ENCODE data around the gene PTPRK.

Gene PTPRK

DNA sequence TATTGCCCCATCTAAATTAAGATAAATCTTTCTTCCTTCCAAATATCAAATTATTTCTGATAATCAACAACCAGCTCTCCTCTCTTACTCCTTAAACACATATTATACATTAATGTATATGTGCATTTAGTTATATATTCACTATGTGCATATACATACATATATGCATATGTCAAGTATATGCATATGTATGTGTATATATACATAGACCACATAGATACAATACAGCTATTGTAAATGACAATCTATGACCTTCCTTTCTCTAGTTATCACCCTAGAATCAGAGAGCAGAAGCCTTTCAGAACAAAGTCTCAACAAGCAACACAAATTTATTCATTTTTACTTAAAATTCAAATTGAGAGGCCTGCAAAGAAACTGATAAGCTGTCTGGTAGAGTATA, 378.5 kb downstream of the PTPRK start:
- no peak overlapping the region for H3K9ac ChIP-seq (ENCODE audit: low read depth in 1 of 2, low read length in 2 of 2)
- H3K27me3 ChIP-seq (ENCODE audit: control insufficient read depth in 1 of 2, insufficient read depth in 2 of 2, low read length in 2 of 2), result no peaks in the 10 kb centered on the region
- H3K4me1 ChIP-seq (ENCODE audit: control insufficient read depth in 1 of 2, insufficient read depth in 2 of 2, low read length in 2 of 2), result peaks cover 0 to 12% of the 10 kb centered on the region in 2 donors
- H3K9me3 ChIP-seq (ENCODE audit: control insufficient read depth in 1 of 2, low read length in 2 of 2), result no peaks in the 10 kb centered on the region
- H3K27ac ChIP-seq (ENCODE audit: low read depth, low read length), result no peak overlapping the region
- no peaks in the 10 kb centered on the region for H3K36me3 ChIP-seq (ENCODE audit: control insufficient read depth in 1 of 2, insufficient read depth in 2 of 2, low read length in 2 of 2)
- H3K4me3 ChIP-seq (ENCODE audit: low read depth in 1 of 2, low read length in 2 of 2), result no peak overlapping the region

DNA sequence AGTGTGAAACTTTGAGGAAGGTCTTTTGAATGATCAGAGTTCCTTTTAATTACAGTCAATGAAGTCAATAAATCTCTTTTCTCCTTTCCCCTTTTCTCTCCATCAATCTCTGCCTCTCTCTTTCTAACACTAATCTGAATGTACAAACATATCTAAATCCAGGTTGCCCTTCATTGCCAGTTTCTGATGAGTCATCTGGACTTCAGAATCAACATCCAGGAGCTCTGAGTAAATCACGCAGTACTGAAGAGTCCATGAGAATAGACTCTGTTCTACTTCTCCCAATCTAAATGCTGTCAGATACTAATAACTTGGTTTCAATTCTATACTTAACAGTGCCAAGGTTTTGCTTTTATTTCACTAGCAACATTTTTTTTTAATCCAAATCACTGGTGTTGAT, 380.9 kb downstream of the PTPRK start:
- Histone ChIP-seq H3K27ac (ENCODE audit: low read depth, low read length) (no peak overlapping the region), H3K4me1 (ENCODE audit: control insufficient read depth in 1 of 2, insufficient read depth in 2 of 2, low read length in 2 of 2) (peaks cover 2 to 21% of the 10 kb centered on the region in 2 donors), H3K9ac (ENCODE audit: low read depth in 1 of 2, low read length in 2 of 2) (no peak overlapping the region), H3K4me3 (ENCODE audit: low read depth in 1 of 2, low read length in 2 of 2) (no peak overlapping the region), H3K9me3 (ENCODE audit: control insufficient read depth in 1 of 2, low read length in 2 of 2) (no peaks in the 10 kb centered on the region), H3K36me3 (ENCODE audit: control insufficient read depth in 1 of 2, insufficient read depth in 2 of 2, low read length in 2 of 2) (no peaks in the 10 kb centered on the region), H3K27me3 (ENCODE audit: control insufficient read depth in 1 of 2, insufficient read depth in 2 of 2, low read length in 2 of 2) (no peaks in the 10 kb centered on the region)

GRCh38 chr6:128138694-128139093, 381.7 kb downstream of the PTPRK start:
- Histone ChIP-seq H3K9ac (ENCODE audit: low read depth in 1 of 2, low read length in 2 of 2) (no peak overlapping the region), H3K4me3 (ENCODE audit: low read depth in 1 of 2, low read length in 2 of 2) (no peak overlapping the region)

GRCh38 chr6:128135325-128135724, 385.1 kb downstream of the PTPRK start:
- H3K27me3 ChIP-seq (ENCODE audit: control insufficient read depth in 1 of 2, insufficient read depth in 2 of 2, low read length in 2 of 2), result no peaks in the 10 kb centered on the region
- H3K4me3 ChIP-seq (ENCODE audit: low read depth in 1 of 2, low read length in 2 of 2), result no peak overlapping the region
- no peaks in the 10 kb centered on the region for H3K36me3 ChIP-seq (ENCODE audit: control insufficient read depth in 1 of 2, insufficient read depth in 2 of 2, low read length in 2 of 2)
- H3K9ac ChIP-seq (ENCODE audit: low read depth in 1 of 2, low read length in 2 of 2), result no peak overlapping the region
- H3K4me1 ChIP-seq (ENCODE audit: control insufficient read depth in 1 of 2, insufficient read depth in 2 of 2, low read length in 2 of 2), result peaks cover 4 to 32% of the 10 kb centered on the region in 2 donors
- no peak overlapping the region for H3K27ac ChIP-seq (ENCODE audit: low read depth, low read length)
- no peaks in the 10 kb centered on the region for H3K9me3 ChIP-seq (ENCODE audit: control insufficient read depth in 1 of 2, low read length in 2 of 2)

More at GRCh38 chr6:128138694-128139093, 381.7 kb downstream of the PTPRK start:
- Histone ChIP-seq H3K9me3 (ENCODE audit: control insufficient read depth in 1 of 2, low read length in 2 of 2) (no peaks in the 10 kb centered on the region), H3K4me1 (ENCODE audit: control insufficient read depth in 1 of 2, insufficient read depth in 2 of 2, low read length in 2 of 2) (peaks cover 4 to 21% of the 10 kb centered on the region in 2 donors), H3K27ac (ENCODE audit: low read depth, low read length) (no peak overlapping the region), H3K27me3 (ENCODE audit: control insufficient read depth in 1 of 2, insufficient read depth in 2 of 2, low read length in 2 of 2) (no peaks in the 10 kb centered on the region), H3K36me3 (ENCODE audit: control insufficient read depth in 1 of 2, insufficient read depth in 2 of 2, low read length in 2 of 2) (no peaks in the 10 kb centered on the region)

- Histone ChIP-seq H3K27me3 (ENCODE audit: control insufficient read depth in 1 of 2, insufficient read depth in 2 of 2, low read length in 2 of 2) (no peaks in the 10 kb centered on the region), H3K36me3 (ENCODE audit: control insufficient read depth in 1 of 2, insufficient read depth in 2 of 2, low read length in 2 of 2) (no peaks in the 10 kb centered on the region), H3K27ac (ENCODE audit: low read depth, low read length) (no peak overlapping the region), H3K9ac (ENCODE audit: low read depth in 1 of 2, low read length in 2 of 2) (no peak overlapping the region), H3K9me3 (ENCODE audit: control insufficient read depth in 1 of 2, low read length in 2 of 2) (no peaks in the 10 kb centered on the region), H3K4me1 (ENCODE audit: control insufficient read depth in 1 of 2, insufficient read depth in 2 of 2, low read length in 2 of 2) (peaks cover 4 to 22% of the 10 kb centered on the region in 2 donors), H3K4me3 (ENCODE audit: low read depth in 1 of 2, low read length in 2 of 2) (no peak overlapping the region)
Measured at GRCh38 chr6:128131566-128131965, 388.8 kb downstream of the PTPRK start.

DNA sequence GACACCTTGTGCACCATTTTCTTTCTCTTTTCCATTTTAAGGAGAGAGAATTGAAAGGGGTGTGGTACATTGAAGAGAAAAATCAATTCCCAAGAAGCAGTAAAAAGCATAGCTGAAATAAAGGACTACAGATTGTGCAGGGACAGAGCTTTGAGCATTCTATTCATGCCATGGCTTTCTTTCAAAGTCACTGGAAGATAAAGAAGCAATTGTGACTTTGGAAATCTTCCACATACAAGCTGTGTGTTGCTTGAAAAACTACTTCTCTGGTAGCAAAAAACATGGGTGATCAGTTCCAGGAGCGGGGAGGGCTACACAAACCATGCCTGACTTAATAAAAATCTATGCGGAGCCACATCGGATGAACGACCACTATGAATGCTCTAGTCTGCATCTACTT, 389.4 kb downstream of the PTPRK start:
- H3K27ac ChIP-seq (ENCODE audit: low read depth, low read length), result no peak overlapping the region
- no peak overlapping the region for H3K4me3 ChIP-seq (ENCODE audit: low read depth in 1 of 2, low read length in 2 of 2)
- H3K36me3 ChIP-seq (ENCODE audit: control insufficient read depth in 1 of 2, insufficient read depth in 2 of 2, low read length in 2 of 2), result no peaks in the 10 kb centered on the region
- no peak overlapping the region for H3K9ac ChIP-seq (ENCODE audit: low read depth in 1 of 2, low read length in 2 of 2)
- H3K27me3 ChIP-seq (ENCODE audit: control insufficient read depth in 1 of 2, insufficient read depth in 2 of 2, low read length in 2 of 2), result no peaks in the 10 kb centered on the region
- H3K4me1 ChIP-seq (ENCODE audit: control insufficient read depth in 1 of 2, insufficient read depth in 2 of 2, low read length in 2 of 2), result peaks cover 4 to 22% of the 10 kb centered on the region in 2 donors
- no peaks in the 10 kb centered on the region for H3K9me3 ChIP-seq (ENCODE audit: control insufficient read depth in 1 of 2, low read length in 2 of 2)

DNA sequence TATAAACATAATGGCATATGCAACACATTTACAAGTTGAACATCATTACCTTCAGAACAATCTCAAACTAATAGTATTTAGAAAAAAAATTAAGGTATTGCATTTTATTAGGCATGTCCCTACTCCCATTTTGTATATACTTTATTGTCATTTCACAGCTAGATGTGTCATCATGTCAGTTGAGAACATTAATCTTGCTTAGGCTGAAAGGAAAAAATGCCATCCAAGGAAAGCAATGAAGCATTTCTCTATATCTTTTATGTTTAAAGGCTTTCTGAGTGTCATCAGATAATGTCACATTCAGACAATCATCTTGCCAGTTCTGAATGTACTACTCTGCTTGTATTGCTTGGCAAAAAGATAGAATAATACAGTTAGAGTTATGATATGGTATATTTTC, 390.7 kb downstream of the PTPRK start:
- H3K27ac ChIP-seq (ENCODE audit: low read depth, low read length), result no peak overlapping the region
- H3K4me3 ChIP-seq (ENCODE audit: low read depth in 1 of 2, low read length in 2 of 2), result no peak overlapping the region
- H3K36me3 ChIP-seq (ENCODE audit: control insufficient read depth in 1 of 2, insufficient read depth in 2 of 2, low read length in 2 of 2), result no peaks in the 10 kb centered on the region
- H3K27me3 ChIP-seq (ENCODE audit: control insufficient read depth in 1 of 2, insufficient read depth in 2 of 2, low read length in 2 of 2), result no peaks in the 10 kb centered on the region
- no peaks in the 10 kb centered on the region for H3K9me3 ChIP-seq (ENCODE audit: control insufficient read depth in 1 of 2, low read length in 2 of 2)
- no peak overlapping the region for H3K9ac ChIP-seq (ENCODE audit: low read depth in 1 of 2, low read length in 2 of 2)
- peaks cover 3 to 14% of the 10 kb centered on the region in 2 donors for H3K4me1 ChIP-seq (ENCODE audit: control insufficient read depth in 1 of 2, insufficient read depth in 2 of 2, low read length in 2 of 2)

DNA sequence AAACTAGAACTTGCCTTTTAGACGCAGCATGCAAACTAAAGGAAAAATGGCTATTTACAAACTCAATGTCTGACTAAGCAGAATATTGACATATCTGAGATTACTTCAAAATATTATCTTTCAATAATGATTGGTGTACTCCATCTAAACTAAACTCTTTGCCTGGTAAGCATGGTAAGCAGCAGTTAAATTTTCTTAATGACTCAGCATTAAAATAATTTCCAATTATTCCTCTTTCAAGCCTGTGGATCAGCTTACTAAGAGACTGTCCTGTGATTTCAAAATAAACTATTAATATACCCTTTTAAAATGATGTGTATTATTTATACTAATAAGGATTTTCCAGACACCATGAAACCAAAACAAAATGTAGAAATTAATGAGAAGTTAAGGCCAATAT, 392.7 kb downstream of the PTPRK start:
- Histone ChIP-seq H3K4me3 (ENCODE audit: low read depth in 1 of 2, low read length in 2 of 2) (no peak overlapping the region), H3K27ac (ENCODE audit: low read depth, low read length) (no peak overlapping the region), H3K4me1 (ENCODE audit: control insufficient read depth in 1 of 2, insufficient read depth in 2 of 2, low read length in 2 of 2) (peaks cover 0 to 16% of the 10 kb centered on the region in 2 donors)

GRCh38 chr6:128124713-128125112, 395.7 kb downstream of the PTPRK start:
- H3K4me3 ChIP-seq (ENCODE audit: low read depth in 1 of 2, low read length in 2 of 2), result no peak overlapping the region
- H3K27me3 ChIP-seq (ENCODE audit: control insufficient read depth in 1 of 2, insufficient read depth in 2 of 2, low read length in 2 of 2), result no peaks in the 10 kb centered on the region
- no peak overlapping the region for H3K27ac ChIP-seq (ENCODE audit: low read depth, low read length)
- H3K9ac ChIP-seq (ENCODE audit: low read depth in 1 of 2, low read length in 2 of 2), result no peak overlapping the region
- no peaks in the 10 kb centered on the region for H3K9me3 ChIP-seq (ENCODE audit: control insufficient read depth in 1 of 2, low read length in 2 of 2)
- no peaks in the 10 kb centered on the region for H3K36me3 ChIP-seq (ENCODE audit: control insufficient read depth in 1 of 2, insufficient read depth in 2 of 2, low read length in 2 of 2)
- H3K4me1 ChIP-seq (ENCODE audit: control insufficient read depth in 1 of 2, insufficient read depth in 2 of 2, low read length in 2 of 2), result peaks cover 0 to 12% of the 10 kb centered on the region in 2 donors

More for the DNA sequence above, 392.7 kb downstream of the PTPRK start:
- H3K9me3 ChIP-seq (ENCODE audit: control insufficient read depth in 1 of 2, low read length in 2 of 2), result no peaks in the 10 kb centered on the region
- no peak overlapping the region for H3K9ac ChIP-seq (ENCODE audit: low read depth in 1 of 2, low read length in 2 of 2)
- no peaks in the 10 kb centered on the region for H3K27me3 ChIP-seq (ENCODE audit: control insufficient read depth in 1 of 2, insufficient read depth in 2 of 2, low read length in 2 of 2)
- no peaks in the 10 kb centered on the region for H3K36me3 ChIP-seq (ENCODE audit: control insufficient read depth in 1 of 2, insufficient read depth in 2 of 2, low read length in 2 of 2)

- Histone ChIP-seq H3K27me3 (ENCODE audit: control insufficient read depth in 1 of 2, insufficient read depth in 2 of 2, low read length in 2 of 2) (no peaks in the 10 kb centered on the region), H3K9me3 (ENCODE audit: control insufficient read depth in 1 of 2, low read length in 2 of 2) (no peaks in the 10 kb centered on the region), H3K4me3 (ENCODE audit: low read depth in 1 of 2, low read length in 2 of 2) (no peak overlapping the region), H3K27ac (ENCODE audit: low read depth, low read length) (no peak overlapping the region), H3K36me3 (ENCODE audit: control insufficient read depth in 1 of 2, insufficient read depth in 2 of 2, low read length in 2 of 2) (peaks cover 0 to 3% of the 10 kb centered on the region in 2 donors), H3K9ac (ENCODE audit: low read depth in 1 of 2, low read length in 2 of 2) (no peak overlapping the region), H3K4me1 (ENCODE audit: control insufficient read depth in 1 of 2, insufficient read depth in 2 of 2, low read length in 2 of 2) (peaks cover 0 to 12% of the 10 kb centered on the region in 2 donors)
Measured at GRCh38 chr6:128121610-128122009, 398.8 kb downstream of the PTPRK start.

DNA sequence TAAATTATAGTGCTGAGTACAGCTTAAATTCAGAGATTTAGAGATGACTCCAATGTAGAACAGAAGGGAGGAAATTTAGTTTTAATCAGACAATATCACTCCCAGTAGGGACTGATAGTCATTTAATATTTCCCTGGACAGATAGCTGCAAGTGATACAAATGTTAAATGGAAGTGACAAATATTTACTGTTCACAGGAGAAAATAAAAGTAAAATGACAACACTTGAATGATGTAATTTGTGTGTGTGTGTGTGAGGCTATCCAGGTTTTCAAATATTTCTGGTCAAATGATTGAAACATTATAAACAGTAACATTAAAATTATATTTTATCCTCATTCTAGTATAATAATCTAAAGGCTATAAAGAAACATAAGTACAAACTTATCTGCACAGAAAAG, 399.2 kb downstream of the PTPRK start:
- peaks cover 0 to 12% of the 10 kb centered on the region in 2 donors for H3K4me1 ChIP-seq (ENCODE audit: control insufficient read depth in 1 of 2, insufficient read depth in 2 of 2, low read length in 2 of 2)
- H3K9ac ChIP-seq (ENCODE audit: low read depth in 1 of 2, low read length in 2 of 2), result no peak overlapping the region
- no peaks in the 10 kb centered on the region for H3K9me3 ChIP-seq (ENCODE audit: control insufficient read depth in 1 of 2, low read length in 2 of 2)
- H3K36me3 ChIP-seq (ENCODE audit: control insufficient read depth in 1 of 2, insufficient read depth in 2 of 2, low read length in 2 of 2), result peaks cover 0 to 3% of the 10 kb centered on the region in 2 donors
- H3K27me3 ChIP-seq (ENCODE audit: control insufficient read depth in 1 of 2, insufficient read depth in 2 of 2, low read length in 2 of 2), result no peaks in the 10 kb centered on the region
- no peak overlapping the region for H3K27ac ChIP-seq (ENCODE audit: low read depth, low read length)
- no peak overlapping the region for H3K4me3 ChIP-seq (ENCODE audit: low read depth in 1 of 2, low read length in 2 of 2)

Data from duodenal mucosa (tissue), 2 donors.